OCI-LY3 (cell line): Measurements from ENCODE around the gene TUBA8.
"Not testable (repeated sequence)": the region's sequence is repeated elsewhere in the genome, so short reads cannot be mapped to it uniquely, and the experiment has no call there.

Source experiments
- EZH2phosphoT487 ChIP-seq: fragments of 200-600 bp; shearing (Covaris generic); IDR thresholded peaks from 2 replicates; pipeline ENCODE4 v1.6.1; 2018; ENCODE audit warnings: antibody characterized with exemption, mixed run types, low read depth
- TF ChIP-seq, protein P1 (sequence below): fragments of 200-600, 300-600 bp; sonication (generic); IDR thresholded peaks from 2 replicates; pipeline ENCODE4 v1.5.1; 2014; ENCODE audit warnings: antibody characterized with exemption, low read length, low read depth

DNA sequence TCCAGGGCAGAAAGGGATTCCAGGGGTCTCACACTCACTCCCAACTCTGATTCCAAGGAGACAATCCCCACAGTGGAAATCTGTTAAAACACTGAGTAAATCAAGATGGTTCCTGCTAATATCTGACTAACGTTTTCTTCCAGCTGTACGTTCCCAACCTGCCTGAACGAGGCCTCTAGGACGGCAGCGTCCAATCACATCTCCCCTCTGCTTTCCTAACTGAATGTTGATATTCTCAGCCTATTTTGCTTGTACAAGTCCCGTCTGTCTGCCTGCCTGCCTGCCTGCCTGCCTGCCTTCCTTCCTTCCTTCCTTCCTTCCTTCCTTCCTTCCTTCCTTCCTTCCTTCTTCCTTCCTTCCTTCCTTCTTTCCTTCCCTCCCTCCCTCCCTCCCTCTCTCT lies 46.9 kb upstream of the TUBA8 start:
- TF ChIP-seq, protein P1, sequence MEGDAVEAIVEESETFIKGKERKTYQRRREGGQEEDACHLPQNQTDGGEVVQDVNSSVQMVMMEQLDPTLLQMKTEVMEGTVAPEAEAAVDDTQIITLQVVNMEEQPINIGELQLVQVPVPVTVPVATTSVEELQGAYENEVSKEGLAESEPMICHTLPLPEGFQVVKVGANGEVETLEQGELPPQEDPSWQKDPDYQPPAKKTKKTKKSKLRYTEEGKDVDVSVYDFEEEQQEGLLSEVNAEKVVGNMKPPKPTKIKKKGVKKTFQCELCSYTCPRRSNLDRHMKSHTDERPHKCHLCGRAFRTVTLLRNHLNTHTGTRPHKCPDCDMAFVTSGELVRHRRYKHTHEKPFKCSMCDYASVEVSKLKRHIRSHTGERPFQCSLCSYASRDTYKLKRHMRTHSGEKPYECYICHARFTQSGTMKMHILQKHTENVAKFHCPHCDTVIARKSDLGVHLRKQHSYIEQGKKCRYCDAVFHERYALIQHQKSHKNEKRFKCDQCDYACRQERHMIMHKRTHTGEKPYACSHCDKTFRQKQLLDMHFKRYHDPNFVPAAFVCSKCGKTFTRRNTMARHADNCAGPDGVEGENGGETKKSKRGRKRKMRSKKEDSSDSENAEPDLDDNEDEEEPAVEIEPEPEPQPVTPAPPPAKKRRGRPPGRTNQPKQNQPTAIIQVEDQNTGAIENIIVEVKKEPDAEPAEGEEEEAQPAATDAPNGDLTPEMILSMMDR, result not testable (repeated sequence)
- not testable (repeated sequence) for TF ChIP-seq EZH2phosphoT487
